Vagina (tissue), 2 donors: ENCODE data around the gene WDR76. TPM values are rescaled to one million over a fixed set of nuclear protein-coding genes. Genes with fewer than 3 reads are reported as not detected.
"Not testable (repeated sequence)": the region's sequence is repeated elsewhere in the genome, so short reads cannot be mapped to it uniquely, and the experiment has no call there.

Source experiments
- DNase-seq, 2 donors: peaks; one replicate each; pipeline ENCODE4 v3.0.0-alpha.2; 2017; ENCODE audit errors: extremely low spot score in 2 of 2
- H3K27ac ChIP-seq: fragments of 200-600 bp; sonication (generic); one replicate; pipeline ENCODE4 v1.5.1; 2019
- H3K27me3 ChIP-seq: fragments of 200-600 bp; sonication (generic); one replicate; pipeline ENCODE4 v1.5.1; 2019
- H3K36me3 ChIP-seq, 2 donors: fragments of 200-600 bp; sonication (generic); one replicate each; pipeline ENCODE4 v1.5.1; 2017 to 2019
- H3K4me1 ChIP-seq: fragments of 200-600 bp; sonication (generic); one replicate; pipeline ENCODE4 v1.5.1; 2019
- H3K4me3 ChIP-seq, 2 donors: fragments of 200-600 bp; sonication (generic); 1 replicate in 1 of 2; 2 replicates in 1 of 2; pipeline ENCODE4 v1.5.1; 2016 to 2019
- H3K9me3 ChIP-seq: fragments of 200-600 bp; sonication (generic); one replicate; pipeline ENCODE4 v1.5.1; 2019
- CTCF ChIP-seq, 3 experiments: fragments of 450-650 bp in 2 of 3; fragments of 200-600 bp in 1 of 3; sonication (generic) in 1 of 3; IDR thresholded peaks; one replicate each; pipeline ENCODE4 v1.5.1; 2017 to 2019; ENCODE audit warnings: antibody characterized with exemption in 3 of 3, mild to moderate bottlenecking in 2 of 3, moderate library complexity in 2 of 3
- POLR2A ChIP-seq, 2 donors: fragments of 450-650 bp; IDR thresholded peaks; one replicate each; pipeline ENCODE4 v1.6.1; 2017; ENCODE audit warnings: antibody characterized with exemption in 2 of 2, mild to moderate bottlenecking in 2 of 2, moderate library complexity in 2 of 2
- POLR2AphosphoS5 ChIP-seq, 2 donors: sonication (generic); formaldehyde crosslinking; IDR thresholded peaks; one replicate each; pipeline ENCODE4 v1.9.0; 2017; ENCODE audit warnings: antibody characterized with exemption in 2 of 2, mild to moderate bottlenecking in 2 of 2, low read depth in 1 of 2; ENCODE audit not compliant: insufficient read depth in 1 of 2
- intact Hi-C: fragments of 100-400 bp; cut with DNase I; formaldehyde crosslinking; loops from one replicate; pipeline ENCODE4 v1.15.1; 2023
- total RNA-seq: library from RNA; depleted of rRNA; stranded (reverse); fragments of >200 nt; gene quantifications from one replicate; pipeline ENCODE4 v1.2.3, GENCODE V29; 2016

The WDR76 gene
- total RNA-seq, 1 donor from 2014 or later = 3.4 TPM

DNA sequence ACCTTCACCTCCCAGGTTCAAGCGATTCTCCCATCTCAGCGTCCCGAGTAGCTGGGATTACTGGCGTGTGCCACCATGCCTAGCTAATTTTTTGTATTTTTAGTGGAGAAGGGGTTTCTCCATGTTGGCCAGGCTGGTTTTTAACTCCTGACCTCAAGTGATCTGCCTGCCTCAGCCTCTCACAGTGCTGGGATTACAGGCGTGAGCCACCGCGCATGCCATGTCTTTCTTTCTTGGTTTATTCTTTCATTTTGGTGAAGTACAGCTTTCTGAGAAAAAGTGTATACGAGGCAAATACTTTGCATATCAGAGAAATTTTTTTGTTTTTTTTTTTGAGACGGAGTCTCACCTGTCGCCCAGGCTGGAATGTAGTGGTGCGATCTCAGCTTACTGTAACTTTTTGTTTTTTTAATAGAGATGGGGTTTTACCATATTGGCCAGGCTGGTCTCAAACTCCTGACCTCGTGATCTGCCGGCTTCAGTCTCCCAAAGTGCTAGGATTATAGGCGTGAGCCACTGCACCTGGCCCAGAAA lies 4.8 kb downstream of the WDR76 start:
- not testable (repeated sequence) for DNase-seq

DNA sequence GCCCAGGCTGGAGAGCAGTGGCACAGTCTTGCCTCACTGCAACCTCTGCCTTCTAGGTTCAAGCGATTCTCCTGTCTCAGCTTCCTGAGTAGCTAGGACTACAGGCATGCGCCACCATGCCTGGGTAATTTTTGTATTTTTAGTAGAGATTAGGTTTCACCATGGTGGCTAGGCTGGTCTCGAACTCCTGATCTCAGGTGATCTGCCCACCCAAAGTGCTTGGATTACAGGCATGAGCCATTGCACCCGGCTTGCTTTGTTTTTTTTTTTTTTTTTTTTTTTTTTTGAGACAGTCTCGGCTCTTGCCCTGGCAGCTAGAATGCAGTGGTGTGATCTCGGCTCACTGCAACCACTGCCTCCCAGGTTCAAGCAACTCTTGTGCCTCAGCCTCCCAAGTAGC lies 5.7 kb downstream of the WDR76 start:
- H3K36me3 ChIP-seq, H3K4me1 ChIP-seq, DNase-seq, H3K27me3 ChIP-seq, intact Hi-C loops, H3K4me3 ChIP-seq, H3K9me3 ChIP-seq, H3K27ac ChIP-seq: not testable (repeated sequence)

More for the DNA sequence above, 4.8 kb downstream of the WDR76 start:
- H3K4me3 ChIP-seq, intact Hi-C loops, H3K36me3 ChIP-seq, H3K27ac ChIP-seq, H3K27me3 ChIP-seq, H3K9me3 ChIP-seq: not testable (repeated sequence)
- peaks cover 16% of the 10 kb centered on the region for H3K4me1 ChIP-seq

- Histone ChIP-seq H3K4me1 (no peaks in the 10 kb centered on the region), H3K4me3 (no peak overlapping the region), H3K9me3 (no peaks in the 10 kb centered on the region), H3K36me3 (no peaks in the 10 kb centered on the region), H3K27ac (no peak overlapping the region), H3K27me3 (no peaks in the 10 kb centered on the region)
- no peak for TF ChIP-seq POLR2AphosphoS5 (IDR thresholded peaks at IDR 0.05; ENCODE audit: insufficient read depth in 1 of 2, low read depth in 1 of 2)
- TF ChIP-seq POLR2A (IDR thresholded peaks at IDR 0.05) = no peak
- TF ChIP-seq CTCF (IDR thresholded peaks at IDR 0.05) = no peak
- intact Hi-C loops = no loop called here
- no peak for DNase-seq
These were observed 18.6 kb downstream of the WDR76 start for GRCh38 chr15:43845421-43845820.

- Histone ChIP-seq H3K27ac (no peak overlapping the region), H3K9me3 (no peaks in the 10 kb centered on the region), H3K4me3 (no peak overlapping the region), H3K36me3 (peaks cover 0 to 17% of the 10 kb centered on the region in 2 donors), H3K27me3 (no peaks in the 10 kb centered on the region), H3K4me1 (no peaks in the 10 kb centered on the region)
- TF ChIP-seq POLR2A (IDR thresholded peaks at IDR 0.05) = no peak
- TF ChIP-seq POLR2AphosphoS5 (IDR thresholded peaks at IDR 0.05; ENCODE audit: insufficient read depth in 1 of 2, low read depth in 1 of 2) = no peak
- no peak for TF ChIP-seq CTCF (IDR thresholded peaks at IDR 0.05)
- intact Hi-C loops = no loop called here
- no peak for DNase-seq
These were observed 24.4 kb downstream of the WDR76 start for GRCh38 chr15:43851251-43851650.

- intact Hi-C loops = no loop called here
- Histone ChIP-seq H3K4me1 (no peaks in the 10 kb centered on the region), H3K4me3 (no peak overlapping the region), H3K27ac (no peak overlapping the region), H3K36me3 (peaks cover 0 to 17% of the 10 kb centered on the region in 2 donors), H3K9me3 (no peaks in the 10 kb centered on the region), H3K27me3 (no peaks in the 10 kb centered on the region)
- DNase-seq = no peak
- no peak for TF ChIP-seq POLR2A (IDR thresholded peaks at IDR 0.05)
- no peak for TF ChIP-seq CTCF (IDR thresholded peaks at IDR 0.05)
- TF ChIP-seq POLR2AphosphoS5 (IDR thresholded peaks at IDR 0.05; ENCODE audit: insufficient read depth in 1 of 2, low read depth in 1 of 2) = no peak
These were observed 25.8 kb downstream of the WDR76 start for GRCh38 chr15:43852607-43853006.

- DNase-seq = no peak
- H3K27ac ChIP-seq = no peak overlapping the region
- H3K4me3 ChIP-seq = no peak overlapping the region
- no peaks in the 10 kb centered on the region for H3K4me1 ChIP-seq
- intact Hi-C loops = no loop called here
- no peaks in the 10 kb centered on the region for H3K9me3 ChIP-seq
- no peaks in the 10 kb centered on the region for H3K27me3 ChIP-seq
- peaks cover 0 to 17% of the 10 kb centered on the region in 2 donors for H3K36me3 ChIP-seq
- TF ChIP-seq POLR2AphosphoS5 (IDR thresholded peaks at IDR 0.05; ENCODE audit: insufficient read depth in 1 of 2, low read depth in 1 of 2) (no peak), POLR2A (IDR thresholded peaks at IDR 0.05) (no peak), CTCF (IDR thresholded peaks at IDR 0.05) (no peak)
These were observed 28.0 kb downstream of the WDR76 start for GRCh38 chr15:43854801-43855200.
